Calu3 (cell line): Measurements from ENCODE around the gene LRTM1. TPM values are rescaled to one million over a fixed set of nuclear protein-coding genes. Genes with fewer than 3 reads are reported as not detected.

ENCODE experiments used
- BruUV-seq: library from RNA; stranded (reverse); fragments of 400-500 nt; replicated peaks from 2 replicates; lab custom pipeline; 2021; lab: Mats Ljungman, UMichigan
- CTCF ChIA-PET: fragments of 300-600 bp; sonication (Branson Sonifier 250); formaldehyde crosslinking; loops from one replicate; lab custom pipeline; 2022; ENCODE audit warnings: antibody characterized with exemption; lab: Charles Lee
- DNase-seq: peaks from one replicate; pipeline ENCODE4 v3.0.0; 2022
- H3K27ac Mint-ChIP-seq: one replicate; pipeline ENCODE4 v1.8.0; 2022; ENCODE audit warnings: mixed read lengths; ENCODE audit not compliant: unreplicated experiment
- H3K27me3 Mint-ChIP-seq: one replicate; pipeline ENCODE4 v1.8.0; 2022; ENCODE audit warnings: mixed read lengths; ENCODE audit not compliant: unreplicated experiment
- H3K36me3 Mint-ChIP-seq: one replicate; pipeline ENCODE4 v1.8.0; 2022; ENCODE audit warnings: mild to moderate bottlenecking, moderate library complexity, mixed read lengths; ENCODE audit not compliant: insufficient read depth, unreplicated experiment
- H3K4me1 Mint-ChIP-seq: one replicate; pipeline ENCODE4 v1.8.0; 2022; ENCODE audit warnings: mild to moderate bottlenecking, low read depth, mixed read lengths; ENCODE audit not compliant: unreplicated experiment
- H3K4me3 Mint-ChIP-seq: one replicate; pipeline ENCODE4 v1.8.0; 2022; ENCODE audit warnings: mild to moderate bottlenecking, low read depth, moderate library complexity, mixed read lengths; ENCODE audit not compliant: unreplicated experiment
- H3K9me3 Mint-ChIP-seq: one replicate; pipeline ENCODE4 v1.8.0; 2022; ENCODE audit warnings: low read depth, mixed read lengths; ENCODE audit not compliant: unreplicated experiment
- CTCF ChIP-seq: fragments of 200-600 bp; IDR thresholded peaks from one replicate; pipeline ENCODE4 v1.8.0; 2022; ENCODE audit warnings: antibody characterized with exemption; ENCODE audit not compliant: unreplicated experiment
- intact Hi-C: fragments of 100-400 bp; cut with micrococcal nuclease; formaldehyde crosslinking; loops from one replicate; pipeline ENCODE4 v1.10.0; 2022; ENCODE audit not compliant: unreplicated experiment
- total RNA-seq: library from RNA; stranded (reverse); gene quantifications from 2 replicates; pipeline ENCODE4 v1.2.3, GENCODE V29; 2022

The LRTM1 gene
- total RNA-seq, 1 experiment from 2014 or later: not detected

- H3K36me3 Mint-ChIP-seq: peaks cover 4% of the 10 kb centered on the region
- CTCF ChIA-PET: no interaction called here
- intact Hi-C loops: no loop called here
- TF ChIP-seq CTCF: no peak
- H3K4me1 Mint-ChIP-seq: no peaks in the 10 kb centered on the region
- no TSS peak for BruUV-seq
- DNase-seq: no peak
- H3K27me3 Mint-ChIP-seq: no peaks in the 10 kb centered on the region
- H3K4me3 Mint-ChIP-seq: no peak overlapping the region
- H3K27ac Mint-ChIP-seq: no peak overlapping the region
- no peaks in the 10 kb centered on the region for H3K9me3 Mint-ChIP-seq
Observed at GRCh38 chr3:54936561-54936960, 8.7 kb upstream of the LRTM1 start.

- CTCF ChIA-PET: no interaction called here
- Mint-ChIP-seq H3K9me3 (no peaks in the 10 kb centered on the region), H3K4me3 (no peak overlapping the region), H3K27ac (no peak overlapping the region), H3K4me1 (no peaks in the 10 kb centered on the region), H3K36me3 (peaks cover 4% of the 10 kb centered on the region), H3K27me3 (no peaks in the 10 kb centered on the region)
- no peak for DNase-seq
- BruUV-seq: no TSS peak
- intact Hi-C loops: no loop called here
- no peak for TF ChIP-seq CTCF
Observed at GRCh38 chr3:54935869-54936268, 8.0 kb upstream of the LRTM1 start.

- intact Hi-C loops: no loop called here
- peaks cover 3% of the 10 kb centered on the region for H3K36me3 Mint-ChIP-seq
- CTCF ChIA-PET: no interaction called here
- no TSS peak for BruUV-seq
- no peak overlapping the region for H3K4me3 Mint-ChIP-seq
- DNase-seq: no peak
- no peaks in the 10 kb centered on the region for H3K4me1 Mint-ChIP-seq
- H3K27ac Mint-ChIP-seq: no peak overlapping the region
- H3K9me3 Mint-ChIP-seq: no peaks in the 10 kb centered on the region
- no peaks in the 10 kb centered on the region for H3K27me3 Mint-ChIP-seq
- no peak for TF ChIP-seq CTCF
Observed at GRCh38 chr3:54932606-54933005, 4.7 kb upstream of the LRTM1 start.

- Mint-ChIP-seq H3K4me1 (no peaks in the 10 kb centered on the region), H3K36me3 (peaks cover 4% of the 10 kb centered on the region), H3K27me3 (no peaks in the 10 kb centered on the region), H3K4me3 (no peak overlapping the region), H3K9me3 (no peaks in the 10 kb centered on the region), H3K27ac (no peak overlapping the region)
- no peak for DNase-seq
- CTCF ChIA-PET: interaction anchor here (1.1 kb wide), 1 partner anchor 34 kb away, joined by 3 read pairs; no protein-coding TSS in a partner anchor
- TF ChIP-seq CTCF: no peak
- BruUV-seq: no TSS peak
- intact Hi-C loops: no loop called here
Observed at GRCh38 chr3:54931182-54931581, 3.3 kb upstream of the LRTM1 start.
